ENCODE measurements around the gene MGRN1.

GRCh38 chr16:4690946-4691665 lies 66.5 kb downstream of the MGRN1 start:
- no peak for TF ChIP-seq EZH2 (IDR thresholded peaks at IDR 0.05; ENCODE audit: insufficient read depth, poor library complexity, severe bottlenecking)
- TF ChIP-seq EZH2phosphoT487 (IDR thresholded peaks at IDR 0.05; ENCODE audit: insufficient read depth, low read depth) = no peak

Measured in GM23248 (cell line).